DOHH2 (cell line): ENCODE measurements around the gene CTDSPL.

Source experiments
- H3F3A ChIP-seq: fragments of 200-600 bp; sonication (generic), shearing (Covaris generic); 2 replicates; pipeline ENCODE4 v1.6.0; 2016; ENCODE audit warnings: antibody characterized with exemption, mild to moderate bottlenecking; ENCODE audit not compliant: control insufficient read depth, insufficient read depth
- H3K27ac ChIP-seq: fragments of 200-600 bp; sonication (generic); 2 replicates; pipeline ENCODE4 v1.5.1; 2014; ENCODE audit warnings: low read depth, mild to moderate bottlenecking, low read length, moderate library complexity
- H3K27me3 ChIP-seq: fragments of 200-600 bp; sonication (generic); 2 replicates; pipeline ENCODE4 v1.6.1; 2014; ENCODE audit warnings: mild to moderate bottlenecking, low read length, mixed read lengths; ENCODE audit not compliant: control insufficient read depth
- H3K36me3 ChIP-seq: fragments of 200-600 bp; sonication (generic); 2 replicates; pipeline ENCODE4 v1.6.1; 2014; ENCODE audit warnings: mild to moderate bottlenecking, low read length, moderate library complexity, mixed read lengths; ENCODE audit not compliant: control insufficient read depth
- H3K4me1 ChIP-seq: fragments of 200-600 bp; sonication (generic); 2 replicates; pipeline ENCODE4 v1.6.1; 2014; ENCODE audit warnings: mild to moderate bottlenecking, low read length, mixed read lengths; ENCODE audit not compliant: control insufficient read depth
- H3K4me2 ChIP-seq: fragments of 200-600 bp; sonication (generic); 2 replicates; pipeline ENCODE4 v1.6.0; 2014; ENCODE audit warnings: mild to moderate bottlenecking, low read length, moderate library complexity
- H3K4me3 ChIP-seq: fragments of 200-600 bp; sonication (generic); 2 replicates; pipeline ENCODE4 v1.5.1; 2014; ENCODE audit warnings: mild to moderate bottlenecking, low read length, mixed read lengths
- H3K79me2 ChIP-seq: fragments of 200-600 bp; sonication (generic); 2 replicates; pipeline ENCODE4 v1.6.1; 2014; ENCODE audit warnings: mild to moderate bottlenecking, low read length, mixed read lengths; ENCODE audit not compliant: control insufficient read depth
- H3K9me2 ChIP-seq: fragments of 200-600 bp; sonication (generic); replicated peaks from 2 replicates; pipeline ENCODE4 v1.6.1; 2014; ENCODE audit warnings: mild to moderate bottlenecking, low read length, mixed read lengths; ENCODE audit not compliant: control insufficient read depth
- H3K9me3 ChIP-seq: fragments of 200-600 bp; sonication (generic); 2 replicates; pipeline ENCODE4 v1.6.1; 2014; ENCODE audit warnings: antibody characterized with exemption, low read length, mixed read lengths; ENCODE audit not compliant: control insufficient read depth, insufficient read depth
- H4K20me1 ChIP-seq: fragments of 200-600 bp; sonication (generic); 2 replicates; pipeline ENCODE4 v1.6.0; 2014; ENCODE audit warnings: low read depth, mild to moderate bottlenecking, antibody characterized with exemption, low read length, moderate library complexity; ENCODE audit not compliant: control insufficient read depth, insufficient read depth
- CTCF ChIP-seq: fragments of 200-600 bp; sonication (generic); IDR thresholded peaks from one replicate; pipeline ENCODE4 v1.5.1; 2014; ENCODE audit warnings: antibody characterized with exemption, mild to moderate bottlenecking, low read depth, low read length; ENCODE audit not compliant: poor library complexity, severe bottlenecking
- EZH2phosphoT487 ChIP-seq: fragments of 200-600 bp; sonication (generic); IDR thresholded peaks from 2 replicates; pipeline ENCODE4 v1.6.1; 2017; ENCODE audit warnings: borderline replicate concordance, mild to moderate bottlenecking, antibody characterized with exemption, low read length, moderate library complexity, mixed read lengths

CTDSPL gene

GRCh38 chr3:38003371-38003816 lies 141.7 kb downstream of the CTDSPL start:
- Histone ChIP-seq H3K27ac (no peak overlapping the region), H3K79me2 (no peaks in the 10 kb centered on the region), H3K9me3 (no peaks in the 10 kb centered on the region), H3K4me2 (no peak overlapping the region), H3K36me3 (peaks cover 21% of the 10 kb centered on the region), H3K9me2 (no peaks in the 10 kb centered on the region), H3K4me3 (no peak overlapping the region), H3F3A (no peaks in the 10 kb centered on the region), H3K27me3 (no peaks in the 10 kb centered on the region), H3K4me1 (peaks cover 7% of the 10 kb centered on the region), H4K20me1 (no peaks in the 10 kb centered on the region)
- TF ChIP-seq EZH2phosphoT487 (no peak), CTCF (peak; percentile 98)

- no peak overlapping the region for H3K4me3 ChIP-seq
- peaks cover 3% of the 10 kb centered on the region; the same call in 1 of the 2 replicates for H3K4me1 ChIP-seq
- H3K27me3 ChIP-seq, result no peaks in the 10 kb centered on the region
- H4K20me1 ChIP-seq, result no peaks in the 10 kb centered on the region
- TF ChIP-seq CTCF (no peak), EZH2phosphoT487 (no peak)
- peaks cover 21% of the 10 kb centered on the region for H3K36me3 ChIP-seq
- no peak overlapping the region for H3K27ac ChIP-seq
- H3K9me2 ChIP-seq, result no peaks in the 10 kb centered on the region
- no peaks in the 10 kb centered on the region for H3F3A ChIP-seq
- no peaks in the 10 kb centered on the region for H3K9me3 ChIP-seq
- no peaks in the 10 kb centered on the region for H3K79me2 ChIP-seq
- H3K4me2 ChIP-seq, result no peak overlapping the region
Measured at GRCh38 chr3:38003817-38004414, 142.2 kb downstream of the CTDSPL start.

- Histone ChIP-seq H3K27me3 (no peaks in the 10 kb centered on the region), H3K9me3 (no peaks in the 10 kb centered on the region), H3K9me2 (no peaks in the 10 kb centered on the region), H3K36me3 (peaks cover 17% of the 10 kb centered on the region), H4K20me1 (no peaks in the 10 kb centered on the region), H3K4me2 (no peak overlapping the region), H3K4me1 (no peaks in the 10 kb centered on the region), H3K79me2 (no peaks in the 10 kb centered on the region), H3K4me3 (no peak overlapping the region), H3K27ac (no peak overlapping the region), H3F3A (no peaks in the 10 kb centered on the region)
- TF ChIP-seq EZH2phosphoT487 (no peak), CTCF (peak; percentile 67)
Measured at GRCh38 chr3:38004415-38005075, 142.9 kb downstream of the CTDSPL start.
